ENCODE results near the gene PTPN1.
"Not testable (repeated sequence)": the region's sequence is repeated elsewhere in the genome, so short reads cannot be mapped to it uniquely, and the experiment has no call there.

The PTPN1 gene

DNA sequence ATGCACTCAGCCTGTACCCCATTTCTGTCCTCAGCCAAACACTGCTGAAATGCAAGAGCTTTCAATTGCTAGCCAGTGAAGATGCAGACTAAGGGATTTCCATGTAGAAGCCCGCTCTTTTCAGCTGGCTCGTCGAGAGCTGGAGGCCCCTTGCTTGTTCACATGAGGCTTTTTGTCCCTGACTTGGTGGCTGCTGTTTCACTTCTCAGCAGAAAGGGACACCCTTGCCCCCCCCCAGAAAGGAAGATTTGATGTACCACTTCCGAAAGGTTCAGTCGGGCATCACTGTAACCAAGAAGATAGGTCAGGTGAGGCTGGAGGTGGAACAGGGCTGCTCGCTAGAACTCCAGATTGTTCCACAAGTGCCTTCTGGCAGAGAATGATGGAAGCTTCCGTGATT, 23.3 kb downstream of the PTPN1 start:
- DNase-seq: no peak

DNA sequence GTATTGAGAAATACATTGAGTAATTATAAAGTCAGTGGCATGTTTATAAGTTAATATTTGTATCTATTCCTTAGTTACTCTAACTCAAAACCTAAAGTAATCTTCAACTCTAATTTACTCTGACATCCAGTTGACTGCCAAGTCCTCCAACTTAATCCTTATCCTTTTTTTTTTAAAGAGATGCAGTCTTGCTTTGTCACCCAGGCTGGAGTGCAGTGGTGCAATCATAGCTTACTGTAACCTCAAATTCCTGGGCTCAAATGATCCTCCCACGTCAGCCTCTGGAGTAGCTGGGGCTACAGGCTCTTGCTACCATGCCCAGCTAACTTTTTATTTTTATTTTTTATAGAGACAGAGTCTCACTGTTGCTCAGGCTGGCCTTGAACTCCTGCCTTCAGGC, 24.4 kb downstream of the PTPN1 start:
- DNase-seq: no peak

DNA sequence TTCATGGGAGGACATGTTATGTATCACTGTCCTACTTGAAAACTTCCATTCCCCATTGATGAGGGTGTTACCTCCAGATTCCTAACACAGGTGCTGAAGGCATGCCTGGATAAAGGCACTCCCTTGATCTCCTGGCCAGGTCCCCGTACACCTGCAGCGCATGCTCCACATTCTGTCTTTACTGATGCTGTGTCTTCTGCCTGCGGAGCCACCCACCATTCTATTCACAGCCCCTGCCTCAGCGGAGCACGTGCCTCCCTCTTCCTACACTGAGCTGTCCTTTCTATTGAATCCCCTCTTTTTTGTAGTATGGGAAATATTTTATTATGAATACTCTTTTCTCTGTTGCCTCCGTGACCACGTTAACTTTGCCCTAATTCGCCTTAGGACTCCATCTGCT, 25.0 kb downstream of the PTPN1 start:
- no peak for DNase-seq

DNA sequence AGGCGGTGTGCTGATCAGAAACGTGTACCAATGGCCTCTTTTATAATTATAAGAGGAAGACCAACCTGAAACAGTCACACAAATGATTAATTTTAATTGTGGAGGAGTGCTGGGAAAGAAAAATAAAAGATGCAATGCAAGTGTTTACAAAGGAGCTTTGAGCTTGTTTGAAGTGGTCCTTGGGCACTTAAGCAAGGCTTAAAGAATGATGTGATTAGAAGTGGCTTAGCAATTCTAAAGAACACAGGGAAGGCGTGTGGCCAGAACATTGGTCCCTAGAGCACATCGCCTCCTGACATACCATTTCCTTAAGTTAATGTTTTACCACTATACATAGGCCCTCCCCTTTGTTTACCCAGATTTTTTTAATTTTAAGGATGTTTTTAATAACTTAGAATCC, 26.1 kb downstream of the PTPN1 start:
- no peak for DNase-seq

DNA sequence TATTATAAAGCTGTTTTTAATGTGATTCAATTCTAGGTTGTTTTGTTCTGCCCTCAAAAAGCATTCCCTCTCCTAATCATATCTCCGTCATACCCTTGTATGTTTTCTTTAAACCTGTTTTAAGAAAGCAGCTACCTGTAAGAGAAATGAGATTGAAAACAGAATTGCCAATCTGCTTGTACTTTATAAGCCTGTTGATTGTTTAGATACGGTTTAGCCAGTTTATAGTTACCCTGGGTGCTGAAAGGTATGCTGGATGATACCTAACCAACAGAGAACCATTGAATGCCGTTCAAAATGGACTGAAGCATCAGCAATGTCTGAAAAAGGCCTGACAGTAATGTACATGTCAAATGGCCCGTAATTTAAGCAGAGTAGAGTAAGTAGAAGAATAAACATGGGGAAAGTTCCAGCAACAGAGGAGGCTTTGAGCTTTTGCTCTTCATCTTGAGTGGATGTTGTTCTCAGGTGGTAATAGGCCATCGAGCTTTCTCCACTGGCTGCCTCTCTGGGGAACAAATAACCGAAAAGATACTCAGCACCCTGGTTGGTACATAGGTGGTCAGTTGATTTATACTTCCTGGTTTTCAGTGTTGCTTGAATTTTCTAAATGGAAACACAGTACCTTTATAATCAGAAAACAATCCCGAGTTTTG, 27.5 kb downstream of the PTPN1 start:
- no peak for DNase-seq

DNA sequence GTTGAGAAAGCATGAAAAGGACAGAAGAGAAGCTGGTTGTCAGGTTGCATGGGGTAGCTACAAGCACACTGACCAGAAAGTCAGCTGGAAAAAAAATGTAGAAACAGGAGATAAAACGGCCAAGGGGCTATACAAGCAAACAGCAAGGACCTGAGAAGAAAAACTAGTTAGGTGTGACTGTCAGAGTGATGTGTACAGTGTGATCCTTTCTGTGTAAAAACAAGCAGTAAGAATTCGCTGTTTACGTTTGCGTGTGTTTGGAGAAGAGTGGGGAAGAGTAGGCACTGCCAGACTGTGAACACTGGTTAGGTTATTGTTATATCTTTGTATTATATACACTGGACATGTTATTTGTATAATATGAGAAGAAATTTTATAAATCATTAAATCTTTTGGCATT, 28.1 kb downstream of the PTPN1 start:
- no peak for DNase-seq

DNA sequence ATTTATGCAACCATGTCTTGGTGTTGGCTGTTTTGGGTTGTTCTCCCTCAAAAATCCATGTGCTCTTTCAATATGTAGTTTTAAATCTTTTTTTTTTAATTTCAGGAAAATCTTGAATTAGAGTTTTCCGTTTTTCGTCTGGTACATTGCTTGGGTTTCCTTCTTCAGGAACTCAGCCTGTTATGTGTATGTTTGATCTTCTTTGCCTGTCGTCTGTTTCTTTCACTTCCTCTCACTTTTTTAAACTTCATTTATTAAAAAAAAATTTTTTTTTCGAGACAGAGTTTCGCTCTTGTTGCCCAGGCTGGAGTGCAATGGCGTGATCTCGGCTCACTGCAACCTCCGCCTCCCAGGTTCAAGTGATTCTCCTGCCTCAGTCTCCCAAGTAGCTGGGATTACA, 29.6 kb downstream of the PTPN1 start:
- DNase-seq: not testable (repeated sequence)

DNA sequence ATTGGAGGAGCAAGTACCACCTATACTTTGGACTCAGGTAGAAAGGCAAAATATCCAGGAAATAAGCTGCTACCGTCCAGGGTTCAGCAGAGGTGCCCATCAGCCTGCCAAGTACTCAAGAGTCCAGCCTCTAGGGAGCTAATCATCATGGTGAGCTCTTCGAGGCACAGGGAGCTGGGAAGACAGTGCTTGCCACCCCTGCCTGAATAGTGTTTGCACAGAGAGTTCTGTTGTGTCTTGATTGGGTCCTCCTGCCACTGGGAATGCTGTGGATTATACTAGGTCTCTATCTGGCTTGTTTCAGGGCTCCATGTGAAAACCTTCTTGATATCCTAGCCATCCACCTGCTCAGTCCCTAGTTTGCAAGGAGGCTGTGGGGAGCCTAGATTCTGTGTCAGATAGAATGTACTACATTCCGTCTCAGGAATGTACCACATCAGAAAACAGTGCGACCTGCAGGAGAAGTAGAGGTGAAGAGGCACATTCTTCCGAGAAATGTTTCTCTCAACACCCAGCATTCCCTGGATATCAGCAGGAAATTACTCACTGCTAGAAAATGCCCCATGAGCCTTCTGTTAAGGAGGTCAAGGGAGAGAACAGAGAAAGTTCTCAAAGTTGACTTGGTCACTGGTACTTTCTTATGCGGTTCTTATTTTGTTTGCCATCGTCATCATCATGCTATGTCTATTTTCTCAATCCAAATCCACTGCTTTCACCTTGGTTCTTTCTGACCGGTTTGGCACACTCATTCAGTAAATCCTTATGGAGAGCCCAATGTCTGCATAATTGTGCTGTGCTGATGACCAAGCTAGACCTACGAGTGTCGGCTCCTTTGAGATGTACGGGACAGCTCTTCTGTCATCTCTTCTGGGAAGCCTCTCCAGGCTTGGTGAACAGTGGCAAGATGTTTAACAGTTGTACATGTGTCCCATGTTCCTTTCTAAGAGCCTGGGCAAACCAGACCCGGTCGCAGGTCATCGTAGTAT, 30.7 kb downstream of the PTPN1 start:
- DNase-seq: no peak

DNA sequence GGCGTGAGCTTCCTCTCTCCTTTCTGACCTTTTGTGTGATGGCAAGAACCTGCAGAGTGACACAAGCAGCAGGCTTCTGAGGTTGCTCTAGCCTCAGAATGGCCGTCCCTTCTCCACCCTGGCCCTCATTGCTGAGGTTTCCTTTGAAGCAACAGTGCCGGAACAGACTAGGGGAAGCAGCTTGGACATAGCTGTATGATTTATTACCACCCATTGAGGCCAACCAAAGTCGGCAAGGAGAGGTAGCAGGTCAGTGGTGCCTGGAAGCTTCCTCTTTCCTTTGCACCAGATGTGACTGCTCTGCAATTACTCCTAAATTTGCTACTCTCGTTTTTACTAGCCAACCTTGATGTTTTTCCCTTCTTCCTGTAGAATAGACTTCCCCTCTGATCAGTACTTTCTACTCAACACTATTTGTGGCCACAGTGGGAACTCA, 31.4 kb downstream of the PTPN1 start:
- no peak for DNase-seq

DNA sequence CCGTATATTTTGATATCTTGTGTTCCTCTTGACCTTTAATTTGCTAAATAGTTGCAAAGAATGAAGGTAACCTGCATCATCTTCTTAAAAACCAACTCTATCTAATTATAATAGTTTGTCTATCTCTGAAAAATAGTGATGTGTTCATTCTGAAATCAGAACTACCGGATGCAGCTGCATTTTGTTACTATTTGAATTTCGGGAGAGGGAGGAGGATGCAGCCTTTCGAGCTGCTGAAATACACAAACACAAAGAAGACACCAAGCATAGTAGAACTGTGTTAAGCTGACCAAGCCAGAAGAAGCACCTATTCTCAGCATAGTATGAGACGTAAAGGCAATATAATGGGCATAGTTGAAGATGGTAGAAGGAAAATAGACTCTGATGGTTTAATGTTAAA, 33.1 kb downstream of the PTPN1 start:
- DNase-seq: no peak

DNA sequence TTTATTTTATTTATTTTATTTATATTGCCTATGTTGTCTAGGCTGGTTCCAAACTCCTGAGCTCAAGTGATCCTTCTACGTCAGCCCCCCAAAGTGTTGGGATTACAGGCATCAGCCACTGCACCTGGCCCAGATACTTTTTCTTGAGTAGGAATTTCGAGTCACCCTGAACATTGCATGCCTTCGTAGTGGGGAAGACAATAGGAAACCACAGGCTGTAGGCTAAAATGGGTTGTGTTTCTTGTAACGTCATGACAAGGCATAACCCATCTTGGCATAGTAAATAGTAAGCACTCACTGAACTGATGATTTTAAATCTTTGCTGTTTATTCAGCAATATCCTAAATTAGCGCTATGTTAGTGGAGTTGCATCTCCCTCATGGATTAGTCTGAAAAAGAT, 34.9 kb downstream of the PTPN1 start:
- DNase-seq: no peak

DNA sequence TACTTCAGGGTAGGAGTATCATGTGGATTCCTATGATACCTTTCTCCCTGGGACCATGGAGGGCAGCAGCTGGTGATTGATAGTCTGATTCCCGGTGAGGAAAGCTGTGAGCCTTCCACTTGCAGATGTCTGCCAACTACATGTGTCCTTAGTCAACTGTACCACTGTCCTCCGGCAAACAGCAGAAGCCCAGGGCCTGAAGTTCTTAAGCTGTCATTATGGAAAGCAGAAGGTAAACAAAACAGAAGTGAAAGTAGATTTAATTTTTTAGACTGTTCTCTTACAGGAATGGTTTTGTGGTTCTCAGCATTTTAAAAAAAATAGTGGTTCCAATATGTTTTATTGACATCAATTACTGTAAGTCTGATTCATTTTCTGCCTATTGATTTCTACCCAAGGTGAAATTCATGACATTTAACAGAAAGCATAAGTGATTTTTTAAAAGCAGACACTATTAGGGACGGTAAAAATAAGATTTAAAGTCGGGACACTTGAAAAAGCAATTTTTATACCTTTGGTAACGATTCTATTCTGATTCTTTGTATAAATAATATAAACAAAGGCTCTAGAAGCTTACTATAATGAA, 36.6 kb downstream of the PTPN1 start:
- peak in 1 of 5 donors; percentile 58 for DNase-seq

DNA sequence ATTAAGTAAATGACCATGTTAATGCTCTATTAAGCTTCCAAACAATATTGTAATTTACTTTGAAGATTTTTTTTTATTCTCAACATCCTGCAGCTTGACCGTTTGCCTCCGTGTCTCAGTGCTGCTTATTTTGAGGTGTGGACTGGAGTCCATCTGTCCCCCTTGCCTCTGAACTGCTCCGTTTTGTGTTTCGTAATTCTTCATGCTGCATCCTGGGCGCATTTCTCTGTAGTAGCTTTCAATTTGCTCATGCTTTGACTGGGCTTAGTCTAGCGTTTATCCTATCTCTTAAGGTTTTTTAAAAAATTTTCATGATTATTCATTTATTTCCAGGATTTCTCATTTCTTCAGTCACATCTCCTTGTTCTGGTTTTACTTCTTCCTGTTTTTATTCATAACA, 37.8 kb downstream of the PTPN1 start:
- DNase-seq: no peak

DNA sequence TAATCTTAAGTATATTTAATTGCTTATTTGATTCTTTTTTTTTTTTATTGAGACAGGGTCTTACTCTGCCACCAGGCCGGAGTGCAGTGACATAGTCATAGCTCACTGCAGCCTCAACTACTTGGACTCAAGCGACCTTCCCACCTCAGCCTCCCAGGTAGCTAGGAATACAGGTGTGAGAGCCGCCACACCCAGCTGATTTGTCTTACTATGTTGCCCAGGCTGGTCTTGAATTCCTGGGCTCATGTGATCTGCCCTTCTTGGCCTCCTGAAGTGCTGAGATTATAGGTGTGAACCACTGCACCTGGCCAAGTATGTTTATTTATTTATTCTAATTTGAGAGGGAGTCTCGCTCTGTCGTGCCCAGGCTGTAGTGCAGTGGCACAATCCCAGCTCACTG, 38.2 kb downstream of the PTPN1 start:
- DNase-seq: no peak

DNA sequence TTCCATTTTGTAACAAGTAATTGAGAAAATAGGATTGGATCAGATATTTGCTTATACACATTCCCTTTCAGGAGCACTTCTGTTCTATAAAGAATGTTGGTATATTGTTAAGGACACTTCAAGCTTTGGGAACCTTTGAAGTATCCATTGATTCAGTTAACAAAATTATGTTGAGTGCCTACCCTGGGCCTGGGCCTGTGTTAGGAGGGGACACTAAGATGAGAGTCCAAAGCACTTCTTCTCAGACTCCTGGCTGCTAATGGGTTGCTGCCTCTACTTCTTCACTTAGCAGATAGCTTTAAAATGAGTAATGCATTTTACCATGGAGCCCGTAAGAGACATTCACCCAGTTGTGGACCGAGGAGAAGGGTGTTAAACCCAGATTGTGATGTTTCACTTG, 40.3 kb downstream of the PTPN1 start:
- no peak for DNase-seq

DNA sequence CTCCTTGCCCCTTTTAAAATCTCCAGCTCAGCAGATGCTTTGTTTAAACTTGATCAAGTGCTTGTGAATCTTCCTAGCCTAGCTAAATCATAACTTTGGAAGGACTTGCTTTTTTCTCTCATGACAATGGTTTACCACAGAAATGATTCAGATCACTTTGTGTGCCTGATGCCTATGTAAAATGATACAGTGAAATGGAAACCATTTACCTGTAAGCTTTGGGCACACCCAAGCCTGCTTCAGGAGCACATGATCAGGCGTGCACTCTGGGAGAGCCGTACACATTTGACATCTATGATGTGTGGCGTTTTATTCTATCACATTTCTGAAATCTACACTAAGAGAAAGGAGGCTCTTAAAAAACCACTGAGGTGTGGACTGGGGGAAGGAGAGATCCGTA, 41.1 kb downstream of the PTPN1 start:
- peak in 1 of 5 donors; percentile 41 for DNase-seq

DNA sequence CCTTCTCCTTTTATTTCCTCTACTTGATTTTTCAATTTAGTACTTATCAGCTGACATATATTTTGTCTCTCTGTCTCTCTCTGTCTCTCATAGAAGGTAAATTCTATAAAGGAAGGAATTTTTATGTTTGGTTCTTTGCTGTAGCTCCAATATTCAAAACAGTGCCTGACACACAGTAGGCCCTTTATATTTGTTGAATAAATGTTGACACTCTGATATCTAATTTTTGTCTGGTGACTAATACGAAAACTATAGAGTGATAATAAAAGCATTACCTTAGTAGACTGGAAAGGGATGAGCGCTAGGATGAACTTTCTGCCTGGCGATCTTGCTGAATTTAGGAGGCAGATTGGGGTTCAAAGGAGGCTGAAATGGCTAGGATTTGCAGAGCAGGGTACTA, 42.8 kb downstream of the PTPN1 start:
- DNase-seq: no peak

DNA sequence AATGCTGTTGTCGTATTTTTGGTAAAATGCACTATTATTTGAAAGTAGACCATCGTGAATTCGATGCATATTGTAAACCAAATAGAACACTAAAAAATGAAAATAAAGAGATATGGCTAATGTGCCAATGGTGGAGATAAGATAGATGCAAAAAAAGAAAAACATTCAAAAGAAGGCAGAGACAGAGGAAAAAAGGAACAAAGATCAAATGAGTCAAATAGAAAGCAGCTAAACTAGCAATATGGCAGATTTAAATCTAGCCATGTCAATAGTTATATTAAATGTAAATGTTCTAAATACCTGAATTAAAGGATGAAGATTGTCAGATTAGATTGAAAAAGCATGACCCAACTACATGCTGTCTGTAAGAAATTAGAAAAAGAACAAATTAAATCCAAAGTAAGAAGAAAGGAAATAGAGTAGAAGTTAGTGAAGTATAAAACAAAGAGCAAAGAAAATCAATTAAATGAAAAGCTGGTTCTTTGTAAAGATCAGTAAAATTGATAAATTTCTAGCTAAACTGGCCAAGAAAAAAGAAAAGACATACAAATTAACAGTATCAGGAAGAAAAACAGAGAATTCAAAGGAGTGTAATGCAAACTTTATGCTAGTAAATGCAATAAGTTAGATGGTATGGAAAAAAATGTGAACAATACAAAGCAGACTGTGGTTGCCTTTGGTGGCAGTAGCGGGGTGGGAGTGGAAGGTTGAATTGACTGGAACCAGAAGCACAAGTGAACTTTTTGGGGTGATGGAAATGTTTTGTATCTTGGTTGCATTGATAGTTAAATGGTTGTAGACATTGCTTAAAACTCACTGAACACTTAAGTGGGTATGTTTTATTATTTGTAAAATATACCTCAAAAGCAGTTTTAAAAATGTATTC, 44.8 kb downstream of the PTPN1 start:
- no peak for DNase-seq

DNA sequence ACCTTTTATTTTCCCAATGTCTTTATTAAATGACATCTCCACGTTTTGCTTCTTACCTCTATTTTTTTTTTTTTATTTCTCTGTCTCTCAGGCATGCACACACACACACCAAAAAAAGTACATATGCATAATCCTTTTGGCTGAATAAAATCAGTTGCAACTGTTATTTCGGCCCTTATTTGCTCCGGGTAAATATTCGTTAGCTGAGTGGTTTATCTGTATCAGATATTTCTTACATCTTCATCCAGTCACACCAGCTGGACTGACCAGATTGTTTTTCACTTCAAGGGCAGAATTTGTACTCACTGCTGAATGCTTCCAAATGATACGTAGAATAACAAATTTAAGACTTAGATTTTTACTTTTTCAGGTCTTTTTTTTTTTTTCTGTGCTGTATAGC, 45.5 kb downstream of the PTPN1 start:
- no peak for DNase-seq

DNA sequence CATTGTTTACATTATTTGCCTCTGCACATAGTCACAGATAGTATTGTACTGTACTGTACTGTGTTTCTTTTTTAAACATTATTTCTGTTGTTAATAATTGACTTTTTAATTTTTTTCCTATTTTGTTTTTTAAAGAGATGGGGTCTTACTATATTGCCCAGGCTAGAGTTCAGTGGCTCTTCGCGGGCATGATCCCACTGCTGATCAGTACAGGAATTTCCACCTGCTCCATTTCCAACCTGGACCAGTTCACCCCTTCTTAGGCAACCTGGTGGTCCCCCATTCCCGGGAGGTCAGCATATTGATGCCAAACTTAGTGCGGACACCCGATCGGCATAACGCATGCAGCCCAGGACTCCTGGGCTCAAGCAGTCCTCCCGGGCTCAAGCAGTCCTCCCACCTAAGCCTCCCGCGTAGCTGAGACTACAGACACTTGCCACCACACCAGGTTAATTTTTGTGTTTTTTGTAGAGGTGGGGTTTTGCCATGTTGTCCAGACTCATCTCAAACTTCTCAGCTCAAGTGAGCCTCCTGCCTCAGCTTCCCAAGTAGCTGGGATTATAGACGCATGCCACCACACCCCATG, 47.5 kb downstream of the PTPN1 start:
- no peak for DNase-seq

DNA sequence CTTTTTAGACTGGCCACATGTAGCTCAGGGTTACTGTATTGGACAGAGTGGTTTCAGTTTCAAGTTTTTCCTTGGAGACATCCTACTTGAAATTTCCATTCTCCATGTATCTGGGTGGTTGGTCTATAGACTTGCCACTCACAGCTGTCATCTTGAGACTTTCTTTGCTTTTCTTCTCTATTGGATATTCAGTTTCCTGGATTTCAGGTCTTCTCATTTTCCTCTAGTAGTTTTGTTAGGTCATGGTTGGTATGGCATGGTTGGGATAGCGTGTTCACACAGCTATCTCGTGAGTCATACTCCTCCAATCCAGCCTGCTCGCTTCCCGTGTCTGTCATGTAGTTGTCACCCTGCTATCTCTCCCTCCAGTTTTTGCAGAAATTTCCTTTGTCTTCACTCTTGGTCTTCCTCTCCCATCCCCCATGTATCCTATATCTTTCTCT, 48.3 kb downstream of the PTPN1 start:
- no peak for DNase-seq

DNA sequence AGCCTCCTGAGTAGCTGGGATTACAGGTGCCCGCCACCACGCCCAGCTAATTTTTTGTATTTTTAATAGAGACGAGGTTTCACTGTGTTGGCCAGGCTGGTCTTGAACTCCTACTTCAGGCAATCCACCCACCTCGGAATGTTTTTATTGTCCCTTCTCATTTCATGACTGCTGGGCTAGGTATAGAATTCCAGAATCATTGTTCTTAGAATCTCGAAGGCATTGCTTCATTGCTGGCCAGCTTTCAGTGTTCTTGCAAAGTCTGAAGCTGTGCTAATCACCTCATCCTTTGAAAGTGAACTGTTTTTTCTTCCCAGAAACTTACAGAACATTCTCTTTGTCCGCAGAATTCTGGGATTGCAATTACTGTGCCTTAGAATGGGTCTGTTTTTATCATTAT, 49.0 kb downstream of the PTPN1 start:
- DNase-seq: no peak
